OCI-LY1 (cell line): Measurements from ENCODE around the gene SHC3.

Source experiments
- H2AFZ ChIP-seq: fragments of 200-600 bp; sonication (generic), shearing (Covaris generic); 2 replicates; pipeline ENCODE4 v1.6.0; 2014; ENCODE audit warnings: antibody characterized with exemption, mild to moderate bottlenecking, low read length
- H3F3A ChIP-seq: fragments of 200-600 bp; sonication (generic), shearing (Covaris generic); 2 replicates; pipeline ENCODE4 v1.6.0; 2014; ENCODE audit warnings: mild to moderate bottlenecking, antibody characterized with exemption, low read length, moderate library complexity; ENCODE audit not compliant: insufficient read depth
- H3K27ac ChIP-seq: fragments of 200-600 bp; sonication (generic); 2 replicates; pipeline ENCODE4 v1.5.1; 2014; ENCODE audit warnings: low read length, mixed run types, mild to moderate bottlenecking, low read depth; ENCODE audit not compliant: poor library complexity, severe bottlenecking
- H3K27me3 ChIP-seq: fragments of 200-600 bp; sonication (generic); 2 replicates; pipeline ENCODE4 v1.6.0; 2014; ENCODE audit warnings: antibody characterized with exemption, mild to moderate bottlenecking, low read length, moderate library complexity; ENCODE audit not compliant: insufficient read depth
- H3K36me3 ChIP-seq: fragments of 200-600 bp; sonication (generic); 2 replicates; pipeline ENCODE4 v1.6.1; 2014; ENCODE audit warnings: mild to moderate bottlenecking, antibody characterized with exemption, low read length, moderate library complexity, mixed read lengths; ENCODE audit not compliant: insufficient read depth
- H3K4me1 ChIP-seq: fragments of 200-600 bp; sonication (generic); 2 replicates; pipeline ENCODE4 v1.5.1; 2014; ENCODE audit warnings: mild to moderate bottlenecking, low read length, moderate library complexity; ENCODE audit not compliant: insufficient read depth, severe bottlenecking
- H3K4me2 ChIP-seq: fragments of 200-600 bp; sonication (generic), shearing (Covaris generic); 2 replicates; pipeline ENCODE4 v1.6.1; 2014; ENCODE audit warnings: low read length
- H3K4me3 ChIP-seq: fragments of 200-600 bp; sonication (generic); 2 replicates; pipeline ENCODE4 v1.5.1; 2014; ENCODE audit warnings: low read length, low read depth, mild to moderate bottlenecking, mixed read lengths; ENCODE audit not compliant: poor library complexity, severe bottlenecking
- H3K79me2 ChIP-seq: fragments of 200-600 bp; shearing (Covaris generic); 2 replicates; pipeline ENCODE4 v1.6.1; 2016; ENCODE audit warnings: mixed run types, low read length, mixed read lengths; ENCODE audit not compliant: insufficient read depth
- H3K9ac ChIP-seq: fragments of 200-600 bp; sonication (generic), shearing (Covaris generic); 2 replicates; pipeline ENCODE4 v1.6.1; 2014; ENCODE audit warnings: mild to moderate bottlenecking, low read length, mixed read lengths
- H3K9me2 ChIP-seq: fragments of 200-600 bp; sonication (generic), shearing (Covaris generic); 2 replicates; pipeline ENCODE4 v1.6.1; 2014; ENCODE audit warnings: low read depth, mild to moderate bottlenecking, low read length, mixed read lengths
- H3K9me3 ChIP-seq: fragments of 200-600 bp; shearing (Covaris generic); 2 replicates; pipeline ENCODE4 v1.6.1; 2014; ENCODE audit warnings: low read length, mixed read lengths
- H4K20me1 ChIP-seq: fragments of 200-600 bp; sonication (generic), shearing (Covaris generic); 2 replicates; pipeline ENCODE4 v1.6.0; 2016; ENCODE audit warnings: mild to moderate bottlenecking, low read length; ENCODE audit not compliant: insufficient read depth
- EZH2 ChIP-seq: fragments of 200-600 bp; sonication (generic), shearing (Covaris generic); IDR thresholded peaks from 2 replicates; pipeline ENCODE4 v1.8.0; 2017; ENCODE audit warnings: borderline replicate concordance, mixed run types, mild to moderate bottlenecking, antibody characterized with exemption, low read length, moderate library complexity, mixed read lengths
- TF ChIP-seq, protein P1 (sequence below): fragments of 200-600 bp; sonication (generic), shearing (Covaris generic); IDR thresholded peaks from 2 replicates; pipeline ENCODE4 v1.5.1; 2017; ENCODE audit warnings: mild to moderate bottlenecking, antibody characterized with exemption, low read length, moderate library complexity, mixed read lengths

SHC3 gene

DNA sequence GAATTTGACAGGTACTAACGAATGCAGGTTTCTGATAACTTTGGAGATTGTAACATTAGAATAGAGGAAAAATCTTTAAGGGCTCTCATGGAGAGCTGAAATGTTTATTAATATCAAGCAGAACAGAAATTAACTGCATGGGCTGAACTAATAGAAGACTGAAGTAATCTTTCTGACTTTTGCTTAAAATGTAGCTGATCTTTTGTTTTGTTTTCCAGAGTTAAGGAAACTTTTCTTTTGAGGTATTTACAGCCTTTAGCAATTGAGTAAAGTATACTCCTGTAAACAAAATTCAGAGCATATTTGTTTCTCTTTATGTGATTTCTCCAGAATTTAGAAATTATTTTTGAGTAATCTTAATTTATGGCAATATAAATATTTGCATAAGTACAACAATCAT lies 43.9 kb downstream of the SHC3 start:
- no peak overlapping the region for H3K4me2 ChIP-seq
- no peaks in the 10 kb centered on the region for H3K79me2 ChIP-seq
- no peak overlapping the region for H3K27ac ChIP-seq
- TF ChIP-seq, protein P1, sequence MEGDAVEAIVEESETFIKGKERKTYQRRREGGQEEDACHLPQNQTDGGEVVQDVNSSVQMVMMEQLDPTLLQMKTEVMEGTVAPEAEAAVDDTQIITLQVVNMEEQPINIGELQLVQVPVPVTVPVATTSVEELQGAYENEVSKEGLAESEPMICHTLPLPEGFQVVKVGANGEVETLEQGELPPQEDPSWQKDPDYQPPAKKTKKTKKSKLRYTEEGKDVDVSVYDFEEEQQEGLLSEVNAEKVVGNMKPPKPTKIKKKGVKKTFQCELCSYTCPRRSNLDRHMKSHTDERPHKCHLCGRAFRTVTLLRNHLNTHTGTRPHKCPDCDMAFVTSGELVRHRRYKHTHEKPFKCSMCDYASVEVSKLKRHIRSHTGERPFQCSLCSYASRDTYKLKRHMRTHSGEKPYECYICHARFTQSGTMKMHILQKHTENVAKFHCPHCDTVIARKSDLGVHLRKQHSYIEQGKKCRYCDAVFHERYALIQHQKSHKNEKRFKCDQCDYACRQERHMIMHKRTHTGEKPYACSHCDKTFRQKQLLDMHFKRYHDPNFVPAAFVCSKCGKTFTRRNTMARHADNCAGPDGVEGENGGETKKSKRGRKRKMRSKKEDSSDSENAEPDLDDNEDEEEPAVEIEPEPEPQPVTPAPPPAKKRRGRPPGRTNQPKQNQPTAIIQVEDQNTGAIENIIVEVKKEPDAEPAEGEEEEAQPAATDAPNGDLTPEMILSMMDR = no peak
- TF ChIP-seq EZH2 = no peak
- H3K4me3 ChIP-seq = no peak overlapping the region
- no peaks in the 10 kb centered on the region for H4K20me1 ChIP-seq
- no peaks in the 10 kb centered on the region for H3K9me2 ChIP-seq
- H3F3A ChIP-seq = no peaks in the 10 kb centered on the region
- no peak overlapping the region for H2AFZ ChIP-seq
- no peaks in the 10 kb centered on the region for H3K9me3 ChIP-seq
- H3K4me1 ChIP-seq = no peaks in the 10 kb centered on the region
- H3K27me3 ChIP-seq = no peaks in the 10 kb centered on the region
- H3K9ac ChIP-seq = no peak overlapping the region
- no peaks in the 10 kb centered on the region for H3K36me3 ChIP-seq

DNA sequence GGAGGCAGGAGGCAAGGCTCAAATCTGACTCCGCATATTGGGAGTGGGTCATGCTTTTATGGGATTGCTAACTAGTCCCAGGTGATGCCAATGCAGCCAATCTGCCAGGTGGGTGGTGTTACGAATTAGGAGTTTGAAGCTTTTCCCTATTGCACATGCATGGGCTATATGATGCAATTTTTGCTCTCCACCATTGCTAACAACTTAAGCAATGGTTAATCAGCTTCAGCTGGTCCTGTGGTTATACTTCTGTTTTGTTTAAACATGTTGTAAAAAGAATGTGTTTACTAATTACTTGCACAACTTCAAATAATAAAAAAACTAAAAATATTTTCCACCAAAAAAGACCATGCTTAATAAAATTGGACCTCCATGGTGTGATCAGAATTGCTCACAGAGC lies 55.7 kb downstream of the SHC3 start:
- Histone ChIP-seq H2AFZ (no peak overlapping the region), H3K36me3 (no peaks in the 10 kb centered on the region), H3K4me3 (no peak overlapping the region), H3K79me2 (no peaks in the 10 kb centered on the region), H3K9me2 (no peaks in the 10 kb centered on the region), H3K9me3 (no peaks in the 10 kb centered on the region), H3F3A (no peaks in the 10 kb centered on the region), H3K4me2 (no peak overlapping the region), H3K9ac (no peak overlapping the region), H4K20me1 (no peaks in the 10 kb centered on the region), H3K27ac (no peak overlapping the region), H3K27me3 (no peaks in the 10 kb centered on the region), H3K4me1 (no peaks in the 10 kb centered on the region)
- TF ChIP-seq, protein P1 = no peak
- no peak for TF ChIP-seq EZH2

DNA sequence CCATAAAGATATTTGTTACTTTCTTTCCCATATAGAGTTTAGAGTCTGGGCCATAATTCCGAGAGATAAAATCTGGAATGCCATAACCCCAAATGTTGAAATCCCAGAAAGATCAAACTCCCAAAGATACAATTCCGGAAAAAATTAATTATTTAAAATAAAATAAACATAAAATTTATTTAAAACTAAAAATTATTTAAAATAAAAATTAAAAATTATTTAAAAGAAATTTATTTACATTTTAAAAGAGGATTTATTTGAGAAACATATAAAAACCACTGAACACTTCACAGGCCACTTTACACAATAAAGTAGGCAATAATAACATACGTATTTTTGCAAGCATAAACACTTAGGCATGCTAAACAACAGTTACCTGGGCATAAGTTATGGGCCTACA lies 57.9 kb downstream of the SHC3 start:
- no peak overlapping the region for H2AFZ ChIP-seq
- H3K9me3 ChIP-seq = no peaks in the 10 kb centered on the region
- H3K79me2 ChIP-seq = no peaks in the 10 kb centered on the region
- H3K4me3 ChIP-seq = no peak overlapping the region
- H3K27me3 ChIP-seq = no peaks in the 10 kb centered on the region
- H3K4me2 ChIP-seq = no peak overlapping the region
- no peak overlapping the region for H3K9ac ChIP-seq
- H3K27ac ChIP-seq = no peak overlapping the region
- H3F3A ChIP-seq = no peaks in the 10 kb centered on the region
- no peaks in the 10 kb centered on the region for H3K36me3 ChIP-seq
- no peaks in the 10 kb centered on the region for H3K9me2 ChIP-seq
- no peak for TF ChIP-seq EZH2
- TF ChIP-seq, protein P1 = no peak
- no peaks in the 10 kb centered on the region for H4K20me1 ChIP-seq
- H3K4me1 ChIP-seq = no peaks in the 10 kb centered on the region
